GM21360 (cell line): Measurements from ENCODE around the gene WDR46.

Source experiments
- ATAC-seq: cut with Tn5 transposase; IDR thresholded peaks from one replicate; pipeline ENCODE4 v1.9.1; 2021; ENCODE audit warnings: mild to moderate bottlenecking, moderate library complexity; ENCODE audit not compliant: unreplicated experiment

The WDR46 gene

DNA sequence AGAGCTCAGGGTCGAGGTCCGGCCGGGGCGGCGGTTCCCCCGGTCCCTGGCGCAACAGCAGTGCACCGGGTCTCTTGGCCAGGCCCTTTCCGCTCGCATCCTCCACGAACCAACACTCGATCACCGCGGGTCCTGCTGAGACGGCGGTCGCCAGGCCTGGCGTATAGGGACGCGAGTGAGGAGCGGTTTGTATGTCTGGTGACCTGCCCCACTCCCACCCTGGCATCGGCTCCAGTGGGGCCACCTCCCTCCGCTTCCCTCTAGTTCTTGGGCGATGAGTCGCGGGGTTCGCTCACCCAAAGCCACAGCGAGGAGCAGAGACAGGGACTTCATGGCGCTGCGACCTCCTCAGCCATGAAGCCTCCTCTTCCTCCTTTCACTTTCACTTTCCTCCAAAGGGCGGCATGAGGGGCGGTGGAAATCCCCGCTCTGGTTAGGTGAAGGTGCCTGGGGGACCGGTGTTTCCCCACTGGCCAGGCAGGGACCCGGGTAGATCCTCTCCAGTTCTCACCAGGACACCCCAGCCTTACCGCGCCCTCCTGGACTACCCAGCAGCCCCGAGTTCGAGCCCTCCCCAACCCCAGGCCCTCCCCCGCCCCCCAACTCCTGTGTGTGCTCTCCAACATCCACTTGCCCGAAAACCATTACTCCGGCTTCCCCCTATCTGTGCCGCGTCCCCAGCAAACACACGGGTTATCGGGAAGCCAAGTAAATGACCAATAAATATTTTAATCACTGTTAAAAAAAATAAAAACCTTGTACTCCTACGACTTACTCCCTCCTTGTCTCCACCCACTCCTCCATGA lies 24.9 kb upstream of the WDR46 start, which contains the start of gene TAPBP:
TAPBP (minus strand) TSS at position 370 of the 806 bp plus-strand sequence; CDS start at position 333, 37 bp downstream.
- ATAC-seq: peak; percentile 38

- ATAC-seq: peak; percentile 2
Measured at GRCh38 chr6:33313105-33313708, 24.2 kb upstream of the WDR46 start.

- ATAC-seq: no peak
Measured at GRCh38 chr6:33312361-33313104, 23.5 kb upstream of the WDR46 start.

DNA sequence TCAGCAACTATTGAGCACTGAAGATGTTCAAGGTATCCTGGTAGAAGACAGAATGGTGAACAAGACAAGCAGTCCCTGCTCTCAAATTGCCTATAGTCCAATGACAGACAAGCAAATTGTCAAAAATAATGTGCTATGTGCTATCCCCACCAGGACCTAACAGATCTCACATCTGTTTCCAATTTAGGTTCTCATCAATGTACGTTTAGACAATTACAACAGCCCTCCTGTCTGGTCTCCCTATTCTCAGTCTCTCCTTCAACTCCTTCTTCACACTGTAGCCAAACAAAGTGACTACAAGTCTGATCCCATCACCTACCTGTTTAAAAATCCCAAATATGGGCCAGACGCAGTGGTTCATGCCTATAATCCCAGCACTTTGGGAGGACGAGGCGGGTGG lies 17.3 kb upstream of the WDR46 start:
- ATAC-seq: no peak

- no peak for ATAC-seq
Measured at GRCh38 chr6:33305052-33305451, 16.0 kb upstream of the WDR46 start.

- no peak for ATAC-seq
Measured at GRCh38 chr6:33304216-33304615, 15.2 kb upstream of the WDR46 start.

- no peak for ATAC-seq
Measured at GRCh38 chr6:33301877-33302276, 12.8 kb upstream of the WDR46 start.

GRCh38 chr6:33299237-33299944 lies 10.4 kb upstream of the WDR46 start:
- peak; percentile 68 for ATAC-seq

DNA sequence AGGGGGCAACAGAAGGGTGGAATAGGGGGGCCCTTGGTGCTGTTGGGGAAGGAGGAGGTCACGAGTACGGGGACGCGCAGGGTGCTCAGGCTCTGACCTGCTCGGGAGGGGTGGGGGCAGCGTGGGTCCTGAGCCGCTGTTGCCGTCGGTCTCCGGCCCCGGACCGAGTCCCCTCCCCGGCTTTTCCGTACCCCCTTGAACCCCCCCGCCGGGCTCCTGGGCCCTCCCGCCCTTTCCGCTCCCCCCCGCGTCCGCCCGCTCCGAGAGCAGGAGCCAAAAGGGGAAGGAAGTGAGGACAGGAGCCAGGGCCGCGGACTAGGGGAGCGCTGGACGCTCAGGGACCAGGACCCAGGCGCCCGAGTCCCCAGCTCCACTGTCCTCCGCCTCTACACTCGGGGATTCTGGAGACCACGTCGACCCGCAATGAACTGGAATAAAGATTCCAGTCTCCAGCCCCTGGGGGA lies 9.8 kb upstream of the WDR46 start, which contains the start of gene RGL2:
RGL2 (minus strand) TSS at position 170 of the 464 bp plus-strand sequence. CDS start 332 bp downstream, outside the sequence.
- peak; percentile 13 for ATAC-seq

- ATAC-seq: no peak
Measured at GRCh38 chr6:33297956-33298772, 9.1 kb upstream of the WDR46 start.

- ATAC-seq: no peak
Measured at GRCh38 chr6:33297406-33297955, 8.4 kb upstream of the WDR46 start.

DNA sequence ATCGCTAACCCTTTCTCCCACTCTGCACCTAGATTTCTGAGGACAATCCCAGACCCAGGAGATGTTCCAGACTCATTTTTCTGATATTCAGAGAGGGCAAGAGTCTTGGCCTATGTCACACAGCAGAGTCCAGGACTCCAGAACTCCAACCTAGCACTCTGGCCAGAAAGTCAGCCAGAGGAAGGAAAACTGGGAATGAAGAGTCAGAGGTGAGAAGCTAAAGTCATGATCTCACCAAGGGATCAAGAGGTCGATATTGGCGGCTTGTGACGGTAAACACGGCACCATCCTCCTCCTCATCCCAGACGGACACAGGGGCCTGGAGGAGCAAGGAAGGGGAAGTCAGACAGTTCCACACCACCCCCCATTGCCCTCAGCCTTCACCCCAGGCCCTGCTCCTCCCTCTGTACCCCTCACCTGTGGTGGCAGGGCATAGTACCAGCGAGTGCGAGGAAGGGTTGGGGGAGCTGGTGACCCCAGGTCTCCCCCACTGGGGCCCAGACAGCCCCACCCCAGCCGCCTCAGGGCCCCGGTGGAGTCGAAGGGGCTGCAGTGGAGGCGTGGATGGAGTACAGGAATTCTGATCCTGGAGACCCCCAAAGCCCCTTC lies 7.9 kb upstream of the WDR46 start:
- ATAC-seq: no peak

- no peak for ATAC-seq
Measured at GRCh38 chr6:33295621-33296369, 6.8 kb upstream of the WDR46 start.

DNA sequence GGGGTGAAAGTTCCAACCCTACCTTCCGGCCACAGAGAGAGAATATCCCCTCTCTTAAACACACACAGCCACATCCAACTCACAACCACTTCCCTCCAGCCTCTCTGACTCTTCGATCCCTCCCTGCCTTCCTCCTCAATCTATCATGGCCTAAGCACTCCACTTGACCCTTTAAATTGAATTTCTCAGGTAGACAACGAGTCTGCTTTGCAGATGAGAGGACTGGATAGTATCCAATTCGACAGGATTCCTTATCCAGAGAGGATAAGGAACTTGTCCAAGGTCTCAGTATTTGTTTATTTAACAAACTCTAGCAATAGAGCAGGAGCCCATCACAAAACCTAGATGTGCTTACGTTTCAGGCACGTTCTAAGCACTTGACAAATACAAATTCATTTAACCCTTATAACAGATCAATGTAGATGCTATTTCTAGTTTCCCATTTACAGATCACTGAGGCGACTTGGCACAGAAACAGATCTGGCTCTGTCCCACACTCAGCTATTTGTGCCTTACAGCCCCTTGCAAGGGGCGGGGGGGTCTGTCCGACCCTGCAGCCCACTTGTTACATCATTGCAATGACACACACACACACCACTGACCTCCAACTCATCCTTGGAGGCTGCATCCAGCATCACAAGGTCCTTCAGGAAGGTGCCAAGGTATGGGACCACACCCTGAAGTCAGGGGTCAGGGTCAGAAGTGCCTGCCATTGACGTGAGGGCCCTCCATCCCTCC lies 5.2 kb upstream of the WDR46 start:
- no peak for ATAC-seq

DNA sequence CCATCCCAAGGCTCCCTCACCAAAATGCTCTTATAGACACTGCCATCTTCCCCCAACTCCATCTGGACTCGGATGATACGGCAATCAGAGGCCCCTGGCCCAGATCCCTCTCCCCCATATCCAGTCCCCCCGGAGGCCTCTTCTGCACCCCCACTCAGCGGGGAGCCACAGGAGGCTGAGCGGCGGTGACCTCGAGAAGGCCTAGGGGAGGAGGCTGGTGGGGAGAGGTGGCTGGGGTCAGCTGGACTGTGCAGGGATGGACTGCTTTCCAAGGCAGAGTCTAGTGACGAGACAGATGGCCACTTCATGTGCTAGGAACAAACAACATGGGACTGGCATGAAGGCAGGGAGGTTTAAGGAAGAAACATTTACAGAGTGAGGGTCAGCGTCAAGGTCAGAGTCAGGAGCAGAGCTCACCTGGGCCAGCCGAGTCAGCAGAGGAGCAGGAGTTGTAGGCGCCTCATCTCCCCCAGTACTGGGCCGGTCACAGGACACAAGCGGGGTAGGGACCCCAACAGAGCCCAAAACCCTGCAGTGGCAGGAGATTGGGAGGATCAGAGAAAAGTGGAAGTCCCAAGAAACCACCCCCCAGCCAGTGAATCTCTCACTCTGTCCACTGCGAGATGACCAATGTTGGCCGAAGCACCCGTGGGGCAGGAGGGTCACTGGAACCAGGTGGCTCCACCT lies 4.1 kb upstream of the WDR46 start:
- no peak for ATAC-seq

DNA sequence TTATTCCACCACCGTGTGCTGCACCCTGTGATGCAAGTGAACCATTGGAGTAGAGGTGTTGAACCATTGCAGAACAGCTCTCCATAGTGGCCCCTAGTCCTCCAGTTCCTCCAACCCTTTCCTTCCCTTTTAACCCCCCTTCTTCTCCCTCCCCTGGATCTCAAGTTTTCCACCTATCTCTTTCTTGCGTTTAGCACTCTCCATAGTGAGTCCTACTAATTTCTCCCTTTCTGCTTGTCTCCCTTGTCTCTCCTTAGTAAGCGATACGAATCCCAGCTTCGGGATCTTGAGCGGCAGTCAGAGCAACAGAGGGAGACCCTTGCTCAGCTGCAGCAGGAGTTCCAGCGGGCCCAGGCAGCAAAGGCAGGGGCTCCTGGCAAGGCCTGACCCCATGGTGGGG lies 1.4 kb upstream of the WDR46 start:
- no peak for ATAC-seq

- no peak for ATAC-seq
Measured at GRCh38 chr6:33289784-33290315, 811 bp upstream of the WDR46 start.
